HG03460 (cell line): Measurements from ENCODE around the gene LPCAT4.

Experiments
- ATAC-seq: cut with Tn5 transposase; IDR thresholded peaks from one replicate; pipeline ENCODE4 v1.9.1; 2021; ENCODE audit not compliant: unreplicated experiment

LPCAT4 gene

GRCh38 chr15:34337557-34338306 is 29.3 kb downstream of the LPCAT4 start, which contains the start of gene SLC12A6:
TSS of gene SLC12A6 (minus strand) at chr15:34337781. CDS start at chr15:34336680, 1,101 bp downstream.
- peak; percentile 64 for ATAC-seq

- peak; percentile 11 for ATAC-seq
Measured at GRCh38 chr15:34336991-34337556, 29.9 kb downstream of the LPCAT4 start.

- ATAC-seq: no peak
Measured at GRCh38 chr15:34336231-34336990, 30.6 kb downstream of the LPCAT4 start.

- no peak for ATAC-seq
Measured at GRCh38 chr15:34335176-34336032, 31.6 kb downstream of the LPCAT4 start.

- no peak for ATAC-seq
Measured at GRCh38 chr15:34334672-34335071, 32.3 kb downstream of the LPCAT4 start.

- ATAC-seq: no peak
Measured at GRCh38 chr15:34332553-34333120, 34.4 kb downstream of the LPCAT4 start.

GRCh38 chr15:34331809-34332208 is 35.2 kb downstream of the LPCAT4 start:
- ATAC-seq: no peak

- ATAC-seq: no peak
Measured at GRCh38 chr15:34330279-34330678, 36.7 kb downstream of the LPCAT4 start.

- no peak for ATAC-seq
Measured at GRCh38 chr15:34329006-34329405, 38.0 kb downstream of the LPCAT4 start.

GRCh38 chr15:34327906-34328305 is 39.1 kb downstream of the LPCAT4 start:
- no peak for ATAC-seq

- no peak for ATAC-seq
Measured at GRCh38 chr15:34325368-34325767, 41.6 kb downstream of the LPCAT4 start.

GRCh38 chr15:34324933-34325332 is 42.1 kb downstream of the LPCAT4 start:
- ATAC-seq: no peak

GRCh38 chr15:34323217-34323616 is 43.8 kb downstream of the LPCAT4 start:
- no peak for ATAC-seq

- peak; percentile 69 for ATAC-seq
Measured at GRCh38 chr15:34318277-34319079, 48.5 kb downstream of the LPCAT4 start.

GRCh38 chr15:34314491-34315490 is 52.2 kb downstream of the LPCAT4 start:
- no peak for ATAC-seq

- ATAC-seq: no peak
Measured at GRCh38 chr15:34311563-34311962, 55.4 kb downstream of the LPCAT4 start.
